Osteocyte (in vitro differentiated cells): ENCODE data around the gene POLH. TPM values are rescaled to one million over a fixed set of nuclear protein-coding genes. Genes with fewer than 3 reads are reported as not detected.

Experiments used
- DNase-seq: peaks from one replicate; pipeline ENCODE4 v3.0.0; 2021; ENCODE audit warnings: mixed read lengths; ENCODE audit not compliant: unreplicated experiment; ENCODE audit errors: extremely low spot score
- H3K27ac Mint-ChIP-seq: one replicate; pipeline ENCODE4 v1.8.0; 2021; ENCODE audit warnings: mild to moderate bottlenecking, mixed read lengths; ENCODE audit not compliant: unreplicated experiment
- H3K27me3 Mint-ChIP-seq: one replicate; pipeline ENCODE4 v1.8.0; 2021; ENCODE audit warnings: mixed read lengths; ENCODE audit not compliant: unreplicated experiment
- H3K36me3 Mint-ChIP-seq: one replicate; pipeline ENCODE4 v1.8.0; 2021; ENCODE audit warnings: mixed read lengths; ENCODE audit not compliant: unreplicated experiment
- H3K4me1 Mint-ChIP-seq: one replicate; pipeline ENCODE4 v1.8.0; 2021; ENCODE audit warnings: mixed read lengths; ENCODE audit not compliant: unreplicated experiment
- H3K4me3 Mint-ChIP-seq: one replicate; pipeline ENCODE4 v1.8.0; 2021; ENCODE audit warnings: mild to moderate bottlenecking, moderate library complexity, mixed read lengths; ENCODE audit not compliant: unreplicated experiment
- H3K9me3 Mint-ChIP-seq: one replicate; pipeline ENCODE4 v1.8.0; 2021; ENCODE audit warnings: mixed read lengths; ENCODE audit not compliant: unreplicated experiment
- total RNA-seq: library from RNA; stranded (reverse); gene quantifications from 2 replicates; pipeline ENCODE4 v1.2.1, GENCODE V29; 2021
- TF ChIP-seq, protein P1 (sequence below): fragments of 200-600 bp; sonication (generic); IDR thresholded peaks from 2 replicates; pipeline ENCODE4 v1.5.0; 2021; ENCODE audit warnings: antibody characterized with exemption, mild to moderate bottlenecking, moderate library complexity

The POLH gene
- total RNA-seq, 1 donor from 2014 or later = 27.7 TPM

DNA sequence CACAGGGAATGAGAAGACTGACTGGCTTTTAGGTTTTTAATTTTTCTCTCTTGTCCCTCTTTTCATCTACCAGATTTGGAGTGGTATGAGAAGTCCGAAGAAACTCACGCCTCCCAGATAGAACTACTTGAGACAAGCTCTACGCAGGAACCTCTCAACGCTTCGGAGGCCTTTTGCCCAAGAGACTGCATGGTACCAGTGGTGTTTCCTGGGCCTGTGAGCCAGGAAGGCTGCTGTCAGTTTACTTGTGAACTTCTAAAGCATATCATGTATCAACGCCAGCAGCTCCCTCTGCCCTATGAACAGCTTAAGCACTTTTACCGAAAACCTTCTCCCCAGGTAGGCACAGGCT is 60.3 kb downstream of the POLH start:
- Mint-ChIP-seq H3K36me3 (peaks cover 17% of the 10 kb centered on the region), H3K4me1 (peaks cover 21% of the 10 kb centered on the region), H3K9me3 (no peaks in the 10 kb centered on the region), H3K27me3 (no peaks in the 10 kb centered on the region), H3K27ac (peak overlapping the region; percentile 95), H3K4me3 (peak overlapping the region; percentile 98)
- TF ChIP-seq, protein P1, sequence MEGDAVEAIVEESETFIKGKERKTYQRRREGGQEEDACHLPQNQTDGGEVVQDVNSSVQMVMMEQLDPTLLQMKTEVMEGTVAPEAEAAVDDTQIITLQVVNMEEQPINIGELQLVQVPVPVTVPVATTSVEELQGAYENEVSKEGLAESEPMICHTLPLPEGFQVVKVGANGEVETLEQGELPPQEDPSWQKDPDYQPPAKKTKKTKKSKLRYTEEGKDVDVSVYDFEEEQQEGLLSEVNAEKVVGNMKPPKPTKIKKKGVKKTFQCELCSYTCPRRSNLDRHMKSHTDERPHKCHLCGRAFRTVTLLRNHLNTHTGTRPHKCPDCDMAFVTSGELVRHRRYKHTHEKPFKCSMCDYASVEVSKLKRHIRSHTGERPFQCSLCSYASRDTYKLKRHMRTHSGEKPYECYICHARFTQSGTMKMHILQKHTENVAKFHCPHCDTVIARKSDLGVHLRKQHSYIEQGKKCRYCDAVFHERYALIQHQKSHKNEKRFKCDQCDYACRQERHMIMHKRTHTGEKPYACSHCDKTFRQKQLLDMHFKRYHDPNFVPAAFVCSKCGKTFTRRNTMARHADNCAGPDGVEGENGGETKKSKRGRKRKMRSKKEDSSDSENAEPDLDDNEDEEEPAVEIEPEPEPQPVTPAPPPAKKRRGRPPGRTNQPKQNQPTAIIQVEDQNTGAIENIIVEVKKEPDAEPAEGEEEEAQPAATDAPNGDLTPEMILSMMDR = no peak
- no peak for DNase-seq

DNA sequence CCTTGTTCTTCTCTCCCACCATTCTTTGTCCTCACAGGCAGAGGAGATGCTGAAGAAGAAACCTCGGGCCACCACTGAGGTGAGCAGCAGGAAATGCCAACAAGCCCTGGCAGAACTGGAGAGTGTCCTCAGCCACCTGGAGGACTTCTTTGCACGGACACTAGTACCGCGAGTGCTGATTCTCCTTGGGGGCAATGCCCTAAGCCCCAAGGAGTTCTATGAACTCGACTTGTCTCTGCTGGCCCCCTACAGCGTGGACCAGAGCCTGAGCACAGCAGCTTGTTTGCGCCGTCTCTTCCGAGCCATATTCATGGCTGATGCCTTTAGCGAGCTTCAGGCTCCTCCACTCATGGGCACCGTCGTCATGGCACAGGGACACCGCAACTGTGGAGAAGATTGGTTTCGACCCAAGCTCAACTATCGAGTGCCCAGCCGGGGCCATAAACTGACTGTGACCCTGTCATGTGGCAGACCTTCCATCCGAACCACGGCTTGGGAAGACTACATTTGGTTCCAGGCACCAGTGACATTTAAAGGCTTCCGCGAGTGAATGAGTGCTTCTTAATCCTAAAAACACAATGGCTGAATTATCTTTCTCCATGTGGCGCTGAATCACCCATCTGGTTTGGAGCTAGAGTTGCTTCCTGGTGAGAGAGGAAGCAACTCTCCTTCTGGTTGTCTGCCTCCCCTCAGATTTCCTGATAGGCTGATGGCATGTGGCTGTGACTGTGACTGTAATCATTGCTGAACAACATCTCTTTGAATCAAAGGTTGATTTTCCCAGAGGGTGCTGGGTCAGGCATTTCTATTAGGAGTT is 64.2 kb downstream of the POLH start:
- no peak for DNase-seq
- TF ChIP-seq, protein P1 = no peak
- peaks cover 28% of the 10 kb centered on the region for H3K4me1 Mint-ChIP-seq
- no peak overlapping the region for H3K4me3 Mint-ChIP-seq
- peaks cover 22% of the 10 kb centered on the region for H3K36me3 Mint-ChIP-seq
- no peaks in the 10 kb centered on the region for H3K9me3 Mint-ChIP-seq
- H3K27ac Mint-ChIP-seq = no peak overlapping the region
- no peaks in the 10 kb centered on the region for H3K27me3 Mint-ChIP-seq

DNA sequence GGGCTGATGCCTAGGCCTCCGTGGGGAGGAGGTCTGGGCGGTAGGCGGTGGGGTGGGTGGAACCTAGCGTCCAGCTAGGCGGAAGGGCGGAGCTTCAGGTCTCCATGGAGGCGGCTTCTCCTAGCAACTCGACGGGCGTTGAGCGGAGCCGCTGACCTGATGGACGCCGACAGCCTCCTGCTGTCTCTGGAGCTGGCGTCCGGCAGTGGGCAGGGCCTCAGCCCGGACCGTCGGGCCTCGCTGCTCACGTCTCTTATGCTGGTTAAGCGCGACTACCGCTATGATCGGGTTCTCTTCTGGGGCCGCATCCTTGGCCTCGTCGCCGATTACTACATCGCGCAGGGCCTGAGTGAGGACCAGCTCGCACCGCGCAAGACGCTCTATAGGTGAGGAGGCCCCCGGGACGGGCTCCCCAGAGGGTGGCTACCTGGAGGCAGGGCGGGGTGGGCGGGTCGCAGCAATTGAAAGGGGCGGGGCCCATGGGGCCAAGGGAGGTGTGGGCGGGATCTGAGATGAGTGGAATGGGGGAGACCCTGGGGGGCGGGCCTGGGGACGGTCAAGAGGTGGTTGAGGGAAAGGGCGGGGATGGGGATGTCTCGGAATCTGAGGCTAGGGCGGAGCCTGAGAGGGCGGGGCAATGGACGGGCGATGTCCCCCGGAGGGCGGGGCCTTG is 69.1 kb downstream of the POLH start, which contains the start of gene RSPH9:
RSPH9 (plus strand) TSS at position 97 of the 673 bp plus-strand sequence; CDS start at position 160, 63 bp downstream.
- Mint-ChIP-seq H3K9me3 (no peaks in the 10 kb centered on the region), H3K4me1 (peaks cover 12% of the 10 kb centered on the region)

DNA sequence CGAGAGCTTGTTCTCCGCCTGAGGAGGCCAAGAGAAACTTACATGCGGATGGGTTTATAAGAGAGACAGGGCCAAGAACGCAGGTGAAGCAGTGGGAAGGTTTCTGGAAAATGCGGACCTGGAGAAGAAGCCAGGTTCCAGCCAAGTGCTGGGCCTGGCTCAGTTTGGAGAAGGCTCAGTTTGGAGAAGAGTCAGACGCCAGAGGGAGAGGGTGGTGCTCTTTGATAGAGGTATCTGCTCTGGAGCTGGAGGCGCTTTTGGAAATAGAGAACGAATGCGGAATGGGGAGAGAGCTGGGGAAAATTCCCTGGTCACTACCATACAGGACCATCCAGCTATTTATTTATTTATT is 69.6 kb downstream of the POLH start:
- TF ChIP-seq, protein P1 = no peak
- Mint-ChIP-seq H3K36me3 (peaks cover 7% of the 10 kb centered on the region), H3K27me3 (no peaks in the 10 kb centered on the region), H3K4me1 (peaks cover 12% of the 10 kb centered on the region), H3K4me3 (peak overlapping the region; percentile 64), H3K9me3 (no peaks in the 10 kb centered on the region), H3K27ac (no peak overlapping the region)
- no peak for DNase-seq

More for the DNA sequence above, 69.1 kb downstream of the POLH start, which contains the start of gene RSPH9:
- peak within 1 kb of the TSS; percentile 34 for H3K27ac Mint-ChIP-seq
- TF ChIP-seq, protein P1 = no peak
- peak within 1 kb of the TSS; percentile 64 for H3K4me3 Mint-ChIP-seq
- DNase-seq = no peak
- no peaks in the 10 kb centered on the region for H3K27me3 Mint-ChIP-seq
- H3K36me3 Mint-ChIP-seq = peaks cover 12% of the 10 kb centered on the region

DNA sequence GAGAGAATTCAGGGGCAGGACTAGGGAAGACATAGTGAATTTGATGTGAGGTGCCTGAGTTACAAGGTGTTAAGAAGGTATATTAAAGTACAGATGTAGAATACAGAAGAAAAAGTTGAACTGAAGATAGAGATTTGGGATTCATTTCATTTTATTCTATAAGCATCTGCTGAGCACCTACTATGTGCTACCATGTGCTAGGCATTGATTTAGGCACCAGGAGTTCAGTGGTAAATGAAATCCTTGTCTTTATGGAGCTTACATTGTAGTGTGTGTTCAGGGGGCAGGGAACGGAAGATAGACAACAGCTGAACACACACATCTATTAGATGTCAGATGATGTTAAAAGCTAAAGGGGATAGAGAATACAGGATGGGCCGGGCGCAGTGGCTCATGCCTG is 71.6 kb downstream of the POLH start:
- TF ChIP-seq, protein P1 = no peak
- Mint-ChIP-seq H3K27me3 (no peaks in the 10 kb centered on the region), H3K4me3 (no peak overlapping the region), H3K36me3 (peaks cover 2% of the 10 kb centered on the region), H3K9me3 (no peaks in the 10 kb centered on the region), H3K27ac (no peak overlapping the region), H3K4me1 (peaks cover 12% of the 10 kb centered on the region)
- no peak for DNase-seq
